HEK293 (cell line): ENCODE measurements around the gene NCF2.

Experiments used
- KLF1 ChIP-seq: fragments of 450-650 bp; formaldehyde crosslinking; IDR thresholded peaks from 2 replicates; pipeline ENCODE4 v1.5.1; 2016; ENCODE audit warnings: missing biosample characterization, missing genetic modification characterization
- ZBTB49 ChIP-seq: fragments of 450-650 bp; formaldehyde crosslinking; IDR thresholded peaks from 2 replicates; pipeline ENCODE4 v1.5.1; 2016; ENCODE audit warnings: missing biosample characterization, missing genetic modification characterization, low read depth
- ZNF202 ChIP-seq: fragments of 450-650 bp; formaldehyde crosslinking; IDR thresholded peaks from 2 replicates; pipeline ENCODE4 v1.5.1; 2016; ENCODE audit warnings: missing biosample characterization, missing genetic modification characterization, borderline replicate concordance
- ZNF449 ChIP-seq: fragments of 450-650 bp; formaldehyde crosslinking; IDR thresholded peaks from 2 replicates; pipeline ENCODE4 v1.5.1; 2017; ENCODE audit warnings: missing biosample characterization, mild to moderate bottlenecking, missing genetic modification characterization, moderate library complexity
- ZNF629 ChIP-seq: fragments of 450-650 bp; formaldehyde crosslinking; IDR thresholded peaks from 2 replicates; pipeline ENCODE4 v1.5.1; 2017; ENCODE audit warnings: missing biosample characterization, missing genetic modification characterization
- ZNF776 ChIP-seq: fragments of 450-650 bp; formaldehyde crosslinking; IDR thresholded peaks from 2 replicates; pipeline ENCODE4 v1.5.0; 2017; ENCODE audit warnings: missing biosample characterization, missing genetic modification characterization, borderline replicate concordance
- TF ChIP-seq, protein P1 (sequence below): fragments of 450-650 bp; formaldehyde crosslinking; IDR thresholded peaks from 2 replicates; pipeline ENCODE4 v1.5.1; 2016; ENCODE audit warnings: missing biosample characterization, missing genetic modification characterization

GRCh38 chr1:183607322-183607980, 17.2 kb upstream of the NCF2 start:
- TF ChIP-seq, protein P1, sequence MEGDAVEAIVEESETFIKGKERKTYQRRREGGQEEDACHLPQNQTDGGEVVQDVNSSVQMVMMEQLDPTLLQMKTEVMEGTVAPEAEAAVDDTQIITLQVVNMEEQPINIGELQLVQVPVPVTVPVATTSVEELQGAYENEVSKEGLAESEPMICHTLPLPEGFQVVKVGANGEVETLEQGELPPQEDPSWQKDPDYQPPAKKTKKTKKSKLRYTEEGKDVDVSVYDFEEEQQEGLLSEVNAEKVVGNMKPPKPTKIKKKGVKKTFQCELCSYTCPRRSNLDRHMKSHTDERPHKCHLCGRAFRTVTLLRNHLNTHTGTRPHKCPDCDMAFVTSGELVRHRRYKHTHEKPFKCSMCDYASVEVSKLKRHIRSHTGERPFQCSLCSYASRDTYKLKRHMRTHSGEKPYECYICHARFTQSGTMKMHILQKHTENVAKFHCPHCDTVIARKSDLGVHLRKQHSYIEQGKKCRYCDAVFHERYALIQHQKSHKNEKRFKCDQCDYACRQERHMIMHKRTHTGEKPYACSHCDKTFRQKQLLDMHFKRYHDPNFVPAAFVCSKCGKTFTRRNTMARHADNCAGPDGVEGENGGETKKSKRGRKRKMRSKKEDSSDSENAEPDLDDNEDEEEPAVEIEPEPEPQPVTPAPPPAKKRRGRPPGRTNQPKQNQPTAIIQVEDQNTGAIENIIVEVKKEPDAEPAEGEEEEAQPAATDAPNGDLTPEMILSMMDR, result no peak
- TF ChIP-seq ZNF629 (no peak), ZNF202 (no peak), KLF1 (no peak), ZBTB49 (tag by site-specific recombination) (no peak), ZNF449 (tag by site-specific recombination) (no peak), ZNF776 (no peak)
